EL (cell line): ENCODE results near the gene TNIK.
A peak's percentile ranks its signal among the peaks of the same experiment; 100 is the strongest.

Experiments
- DNase-seq: peaks from one replicate; pipeline ENCODE4 v3.0.0-alpha.2; 2016

Gene TNIK

DNA sequence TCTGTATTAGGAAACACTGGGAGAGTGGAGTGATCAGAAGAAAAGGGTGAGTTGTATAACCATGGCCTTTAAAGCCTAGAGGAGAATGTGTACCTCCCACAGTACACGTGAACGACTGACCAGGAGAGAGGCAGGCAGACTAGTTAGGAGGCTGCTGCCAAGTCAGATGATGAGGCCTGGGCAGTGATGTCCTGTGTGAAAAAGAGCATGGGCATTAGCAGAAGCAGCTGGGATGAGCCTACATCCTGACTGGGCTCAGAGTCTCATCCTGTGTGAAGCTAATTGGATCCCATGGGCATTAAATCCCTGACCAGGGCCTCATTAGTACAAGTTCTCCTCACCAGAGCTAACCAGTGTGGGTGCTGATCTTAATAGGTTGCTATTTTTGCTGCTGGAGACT lies 344.5 kb downstream of the TNIK start:
- no peak for DNase-seq

DNA sequence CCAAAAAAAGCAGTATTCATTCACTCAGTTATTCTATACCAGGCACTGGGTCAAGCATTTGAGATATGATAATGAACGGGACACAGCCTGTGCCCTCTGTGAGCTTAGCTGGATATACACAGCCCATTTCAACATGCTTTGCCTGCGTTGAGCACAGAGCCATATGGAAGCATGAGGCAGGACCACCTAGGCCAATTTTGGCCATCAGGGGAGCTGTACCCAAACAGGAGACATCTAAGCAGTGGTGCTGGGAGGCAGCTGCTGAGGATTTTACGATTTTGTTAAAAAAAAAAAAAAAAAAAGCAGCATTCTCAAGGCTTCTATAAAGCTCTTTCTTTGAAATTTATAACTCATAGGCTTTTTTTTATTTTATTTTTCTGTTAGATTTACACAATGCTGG lies 346.5 kb downstream of the TNIK start:
- DNase-seq, result no peak

DNA sequence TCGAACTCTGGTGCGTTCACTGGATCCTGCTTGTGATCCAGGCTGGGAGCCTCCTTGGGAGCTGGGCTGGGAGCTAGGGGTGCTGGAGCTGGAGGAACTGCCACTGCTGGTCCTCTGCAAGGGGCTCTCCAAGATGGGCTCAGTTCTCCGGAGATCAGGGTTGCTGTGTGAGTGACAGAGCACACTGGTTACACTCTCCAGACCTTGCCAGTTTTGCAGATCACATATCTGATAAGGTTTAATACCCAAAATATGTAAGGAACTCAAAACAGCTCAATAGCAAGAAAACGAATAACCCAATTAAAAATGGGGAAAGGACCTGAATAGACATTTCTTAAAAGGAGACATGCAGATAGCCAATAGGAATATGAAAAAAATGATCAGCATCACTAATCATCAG lies 349.5 kb downstream of the TNIK start:
- no peak for DNase-seq

DNA sequence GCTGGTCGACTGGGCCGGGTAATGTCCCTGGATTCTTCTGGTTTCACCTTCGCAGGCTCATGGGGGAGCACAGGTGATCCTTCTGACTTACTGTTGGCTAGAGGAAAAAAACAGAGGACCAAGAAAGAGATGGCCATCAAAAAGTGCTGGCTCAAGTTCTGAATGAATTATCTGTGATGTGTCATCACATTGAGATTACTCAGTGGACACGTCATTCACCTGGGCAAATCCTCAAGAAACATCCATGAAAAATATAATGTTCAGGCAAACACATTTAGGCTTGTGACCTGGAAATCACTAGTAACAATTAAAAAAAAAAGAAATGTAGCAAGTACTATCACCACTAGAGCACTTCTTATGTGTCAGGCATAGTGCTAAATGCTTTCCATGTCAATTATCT lies 352.1 kb downstream of the TNIK start:
- peak; percentile 61 for DNase-seq

DNA sequence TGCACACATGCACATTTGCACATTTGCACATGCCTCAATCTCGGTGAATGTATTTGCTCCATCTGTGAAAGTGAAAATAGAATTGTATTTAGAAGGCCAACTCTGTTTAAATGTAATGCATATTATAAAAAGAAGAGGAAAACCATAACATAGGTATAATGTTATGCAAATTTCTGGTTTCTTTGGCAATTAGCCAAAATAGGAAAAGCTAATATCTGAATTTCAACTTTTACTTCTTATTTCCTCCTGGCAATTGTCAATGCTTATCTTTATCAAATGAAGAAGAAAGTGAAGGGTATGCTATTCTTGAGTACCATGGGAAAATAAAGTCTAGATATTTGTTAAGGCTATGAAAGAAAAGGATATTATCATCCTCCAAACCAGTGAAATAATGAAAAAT lies 357.0 kb downstream of the TNIK start:
- no peak for DNase-seq

GRCh38 chr3:171101982-171102641 lies 358.1 kb downstream of the TNIK start:
- peak; percentile 71 for DNase-seq

DNA sequence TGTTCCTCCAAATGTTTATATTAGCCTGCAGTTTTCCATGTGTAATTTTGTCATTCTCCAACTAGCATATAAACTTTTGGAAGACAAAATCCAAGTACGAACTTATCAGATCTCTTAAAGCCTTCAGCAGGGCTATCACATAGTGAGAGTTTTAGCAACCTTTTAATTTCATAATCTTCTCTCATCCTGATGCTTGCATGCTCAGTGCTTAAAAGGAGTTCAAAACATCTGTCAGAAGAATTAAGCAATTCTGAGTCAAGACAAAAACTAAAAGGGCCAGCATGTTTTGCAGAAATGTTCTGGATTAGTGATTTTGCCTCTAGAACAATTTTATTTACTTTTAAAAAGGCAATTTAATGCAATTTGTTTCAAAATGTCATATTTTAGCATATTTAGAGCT lies 360.3 kb downstream of the TNIK start:
- no peak for DNase-seq

GRCh38 chr3:171095063-171095462 lies 365.1 kb downstream of the TNIK start:
- DNase-seq, result no peak

- DNase-seq, result no peak
These were observed 365.8 kb downstream of the TNIK start for GRCh38 chr3:171094411-171094810.

GRCh38 chr3:171093462-171093861 lies 366.7 kb downstream of the TNIK start:
- no peak for DNase-seq

GRCh38 chr3:171092467-171092911 lies 367.7 kb downstream of the TNIK start:
- DNase-seq, result no peak

- no peak for DNase-seq
These were observed 369.9 kb downstream of the TNIK start for GRCh38 chr3:171090321-171090720.

- DNase-seq, result peak; percentile 93
These were observed 371.0 kb downstream of the TNIK start for GRCh38 chr3:171088964-171089754.

DNA sequence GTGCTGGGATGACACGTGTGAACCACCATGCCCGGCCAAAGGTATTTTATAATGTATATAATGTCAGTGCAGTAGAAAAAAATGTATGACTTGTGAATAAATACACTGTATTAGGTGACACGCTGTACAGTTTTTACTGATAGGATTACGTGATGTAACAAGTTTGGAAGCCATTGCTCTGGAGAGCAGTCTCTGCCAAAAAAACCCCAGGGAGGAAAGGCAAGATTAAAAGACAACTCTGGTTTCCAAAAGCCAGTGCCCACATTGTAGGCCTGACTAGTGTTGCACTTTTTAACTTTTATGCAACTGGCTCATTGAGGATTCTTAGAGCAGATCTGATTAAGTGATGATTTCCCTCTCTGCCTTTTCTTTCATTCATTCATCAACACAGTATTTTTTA lies 371.7 kb downstream of the TNIK start:
- no peak for DNase-seq

DNA sequence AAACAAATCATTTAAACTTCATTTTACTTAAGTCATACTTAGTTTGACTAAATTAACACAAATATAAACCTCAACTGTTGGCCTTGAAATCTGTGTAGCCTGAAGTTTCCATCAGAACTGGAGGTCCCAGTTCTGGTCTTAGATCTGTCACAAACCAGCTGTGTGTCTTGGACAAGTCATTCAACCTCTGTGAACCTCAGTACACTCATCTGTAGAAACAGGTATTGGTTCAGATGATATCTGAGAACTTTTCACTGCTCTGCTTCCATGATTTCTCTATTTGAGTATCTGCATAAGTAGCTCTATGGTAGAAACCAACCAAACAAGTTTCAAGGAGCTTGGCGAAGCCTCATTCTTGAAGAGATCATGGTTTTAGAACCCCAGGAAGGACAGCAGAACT lies 373.3 kb downstream of the TNIK start:
- DNase-seq, result no peak

DNA sequence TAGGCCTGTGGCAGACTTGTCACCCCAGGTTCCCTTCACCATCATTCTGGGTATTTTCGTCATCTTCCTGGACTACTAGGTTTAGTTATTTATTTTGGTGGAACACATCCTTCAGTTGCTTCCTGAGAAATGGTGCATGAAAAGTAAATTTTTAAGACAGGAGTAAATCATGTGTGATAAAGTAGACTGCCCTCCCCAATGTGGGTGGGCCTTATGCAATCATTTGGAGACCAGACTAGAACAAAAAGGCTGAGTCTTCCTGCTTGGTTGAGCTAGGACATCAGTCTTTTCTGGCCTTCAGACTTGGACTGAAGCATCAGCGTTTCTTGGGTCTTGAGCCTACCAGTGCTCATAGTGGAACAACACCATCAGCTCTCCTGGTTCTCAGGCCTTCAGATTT lies 382.9 kb downstream of the TNIK start:
- DNase-seq, result no peak

- DNase-seq, result no peak
These were observed 387.8 kb downstream of the TNIK start for GRCh38 chr3:171072432-171072831.

DNA sequence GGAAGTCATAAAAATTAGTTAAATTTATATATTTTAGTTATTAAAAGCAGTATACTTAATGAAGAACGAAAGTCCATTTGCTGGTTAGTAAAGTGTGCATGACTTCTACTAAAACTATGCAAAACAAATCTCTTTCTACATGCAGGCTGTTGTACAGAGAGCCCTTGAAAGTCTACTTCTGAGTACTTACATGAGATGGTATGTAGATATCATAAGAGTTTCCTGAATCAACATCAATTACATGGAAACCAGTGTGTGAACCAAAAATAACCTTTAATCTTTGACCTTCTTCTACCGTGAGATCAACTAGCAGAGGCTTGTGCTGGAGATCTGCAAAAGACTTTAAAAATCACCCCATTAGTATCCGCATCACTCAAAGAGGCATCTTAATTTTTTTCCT lies 391.5 kb downstream of the TNIK start:
- no peak for DNase-seq

GRCh38 chr3:171066206-171066605 lies 394.0 kb downstream of the TNIK start:
- DNase-seq, result no peak

- DNase-seq, result no peak
These were observed 394.5 kb downstream of the TNIK start for GRCh38 chr3:171065732-171066131.

DNA sequence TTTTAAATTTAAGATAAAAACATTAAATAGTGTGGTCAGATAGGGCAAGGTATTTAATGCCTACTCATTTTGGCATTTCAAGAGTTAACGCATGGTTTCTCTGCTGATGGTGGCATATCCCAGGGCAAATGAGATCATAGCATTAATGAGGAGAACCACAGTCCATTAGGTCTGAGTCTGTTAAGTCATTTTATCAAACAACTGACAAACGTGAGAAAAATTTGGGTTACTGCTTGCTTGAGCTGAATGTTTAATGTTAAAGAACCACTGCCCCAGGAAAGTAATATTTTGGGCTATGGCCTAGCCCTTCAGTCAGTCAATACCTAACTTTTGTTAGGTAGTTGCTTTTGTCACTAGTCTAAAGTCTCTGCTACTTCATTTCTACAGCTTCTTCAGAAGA lies 395.7 kb downstream of the TNIK start:
- peak; percentile 18 for DNase-seq

DNA sequence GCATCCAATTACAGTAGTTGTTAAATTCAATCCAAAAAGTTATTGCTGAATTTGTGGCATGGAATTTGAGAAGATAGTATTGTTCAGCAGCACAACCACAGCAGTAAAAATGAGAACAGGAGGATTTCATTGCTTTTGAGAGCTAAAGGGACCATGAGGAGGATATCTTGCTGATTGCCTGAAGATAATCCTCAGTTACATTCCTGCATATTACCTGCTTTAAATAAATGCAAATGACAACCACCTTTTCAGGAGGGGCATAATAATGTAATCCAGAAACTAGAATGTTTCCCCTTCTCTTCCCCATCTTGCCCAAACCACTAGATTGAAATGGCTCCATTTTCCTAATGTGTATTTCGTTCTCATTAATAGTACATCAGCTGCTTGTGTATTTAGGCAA lies 398.5 kb downstream of the TNIK start:
- no peak for DNase-seq

- DNase-seq, result no peak
These were observed 400.2 kb downstream of the TNIK start for GRCh38 chr3:171059978-171060377.

- DNase-seq, result no peak
These were observed 401.2 kb downstream of the TNIK start for GRCh38 chr3:171058873-171059603.
